C4-2B (cell line): ENCODE data around the gene TAOK3.

Experiments
- ZFX ChIP-seq: fragments of 450-650 bp; IDR thresholded peaks from 2 replicates; pipeline ENCODE4 v1.6.1; 2017
- TF ChIP-seq, protein P1 (sequence below): fragments of 450-650 bp; conservative IDR thresholded peaks from 2 replicates; pipeline ENCODE4 v1.5.1; 2017; ENCODE audit warnings: mild to moderate bottlenecking

- TF ChIP-seq, protein P1, sequence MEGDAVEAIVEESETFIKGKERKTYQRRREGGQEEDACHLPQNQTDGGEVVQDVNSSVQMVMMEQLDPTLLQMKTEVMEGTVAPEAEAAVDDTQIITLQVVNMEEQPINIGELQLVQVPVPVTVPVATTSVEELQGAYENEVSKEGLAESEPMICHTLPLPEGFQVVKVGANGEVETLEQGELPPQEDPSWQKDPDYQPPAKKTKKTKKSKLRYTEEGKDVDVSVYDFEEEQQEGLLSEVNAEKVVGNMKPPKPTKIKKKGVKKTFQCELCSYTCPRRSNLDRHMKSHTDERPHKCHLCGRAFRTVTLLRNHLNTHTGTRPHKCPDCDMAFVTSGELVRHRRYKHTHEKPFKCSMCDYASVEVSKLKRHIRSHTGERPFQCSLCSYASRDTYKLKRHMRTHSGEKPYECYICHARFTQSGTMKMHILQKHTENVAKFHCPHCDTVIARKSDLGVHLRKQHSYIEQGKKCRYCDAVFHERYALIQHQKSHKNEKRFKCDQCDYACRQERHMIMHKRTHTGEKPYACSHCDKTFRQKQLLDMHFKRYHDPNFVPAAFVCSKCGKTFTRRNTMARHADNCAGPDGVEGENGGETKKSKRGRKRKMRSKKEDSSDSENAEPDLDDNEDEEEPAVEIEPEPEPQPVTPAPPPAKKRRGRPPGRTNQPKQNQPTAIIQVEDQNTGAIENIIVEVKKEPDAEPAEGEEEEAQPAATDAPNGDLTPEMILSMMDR = no peak
- no peak for TF ChIP-seq ZFX
These were observed 1.5 kb upstream of the TAOK3 start for GRCh38 chr12:118374126-118374725.
